Measurements from ENCODE around the gene GALNT4. TPM values are rescaled to one million over a fixed set of nuclear protein-coding genes. Genes with fewer than 3 reads are reported as not detected.

The GALNT4 gene
- polyA plus RNA-seq, 1 donor (not counting 4 experiments of a cell fraction or from before 2014, with no cell fraction given): 3.4 TPM

DNA sequence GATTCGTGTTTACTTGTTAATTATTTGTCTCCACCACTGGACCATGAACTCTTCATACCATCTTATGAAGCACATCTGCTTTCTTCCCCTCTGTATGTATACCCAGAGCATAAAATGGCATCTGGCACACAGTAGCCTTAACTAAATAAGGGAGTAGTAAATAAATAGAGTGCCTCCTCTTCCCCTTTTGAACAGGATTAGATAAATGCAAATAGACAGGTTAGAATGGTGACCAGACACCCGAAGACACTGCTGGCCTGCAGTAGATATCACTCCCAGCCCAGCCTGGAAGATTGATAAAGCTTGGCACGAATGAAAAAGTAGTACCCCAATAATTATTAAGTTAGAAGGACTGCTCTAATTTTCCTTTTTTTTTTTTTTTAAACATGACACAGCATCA, 6.9 kb downstream of the GALNT4 start:
- DNase-seq (ENCODE audit: low read depth, low spot score) (no peak), FAIRE-seq (no peak)
- Histone ChIP-seq H2AFZ (ENCODE audit: control insufficient read depth, low read length) (no peak overlapping the region), H3K9ac (ENCODE audit: control insufficient read depth, extremely low read depth, insufficient read depth, low read length) (no peak overlapping the region), H4K20me1 (ENCODE audit: control insufficient read depth, extremely low read depth, insufficient read depth, low read length) (peaks cover 4% of the 10 kb centered on the region), H3K4me3 (ENCODE audit: control insufficient read depth in 2 of 3, extremely low read depth in 1 of 3, insufficient read depth in 2 of 3, low read depth in 1 of 3, low read length in 3 of 3) (no peak overlapping the region), H3K4me1 (ENCODE audit: control insufficient read depth, extremely low read depth, insufficient read depth, low read length) (no peaks in the 10 kb centered on the region), H3K9me3 (ENCODE audit: control insufficient read depth, low read depth, low read length) (no peaks in the 10 kb centered on the region), H3K36me3 (ENCODE audit: control insufficient read depth in 2 of 2, extremely low read depth in 1 of 2, insufficient read depth in 2 of 2, low read length in 2 of 2) (no peaks in the 10 kb centered on the region), H3K27me3 (ENCODE audit: control insufficient read depth, extremely low read depth, insufficient read depth, low read length) (no peaks in the 10 kb centered on the region), H3K9me1 (ENCODE audit: control insufficient read depth, extremely low read depth, insufficient read depth, low read length) (no peaks in the 10 kb centered on the region), H3K27ac (ENCODE audit: control insufficient read depth, insufficient read depth, low read length) (no peak overlapping the region), H3K4me2 (ENCODE audit: control insufficient read depth, extremely low read depth, insufficient read depth, low read depth, low read length) (no peak overlapping the region), H3K79me2 (ENCODE audit: control insufficient read depth, insufficient read depth, low read length) (peaks cover 21% of the 10 kb centered on the region)
- dilution Hi-C loops (cut with MboI; ENCODE audit: extremely low pct_ligation_motif_present, low sequenced_read_pairs): no loop called here
- TF ChIP-seq EZH2 (IDR thresholded peaks at IDR 0.05; ENCODE audit: low read length): no peak
- TF ChIP-seq, protein P1, sequence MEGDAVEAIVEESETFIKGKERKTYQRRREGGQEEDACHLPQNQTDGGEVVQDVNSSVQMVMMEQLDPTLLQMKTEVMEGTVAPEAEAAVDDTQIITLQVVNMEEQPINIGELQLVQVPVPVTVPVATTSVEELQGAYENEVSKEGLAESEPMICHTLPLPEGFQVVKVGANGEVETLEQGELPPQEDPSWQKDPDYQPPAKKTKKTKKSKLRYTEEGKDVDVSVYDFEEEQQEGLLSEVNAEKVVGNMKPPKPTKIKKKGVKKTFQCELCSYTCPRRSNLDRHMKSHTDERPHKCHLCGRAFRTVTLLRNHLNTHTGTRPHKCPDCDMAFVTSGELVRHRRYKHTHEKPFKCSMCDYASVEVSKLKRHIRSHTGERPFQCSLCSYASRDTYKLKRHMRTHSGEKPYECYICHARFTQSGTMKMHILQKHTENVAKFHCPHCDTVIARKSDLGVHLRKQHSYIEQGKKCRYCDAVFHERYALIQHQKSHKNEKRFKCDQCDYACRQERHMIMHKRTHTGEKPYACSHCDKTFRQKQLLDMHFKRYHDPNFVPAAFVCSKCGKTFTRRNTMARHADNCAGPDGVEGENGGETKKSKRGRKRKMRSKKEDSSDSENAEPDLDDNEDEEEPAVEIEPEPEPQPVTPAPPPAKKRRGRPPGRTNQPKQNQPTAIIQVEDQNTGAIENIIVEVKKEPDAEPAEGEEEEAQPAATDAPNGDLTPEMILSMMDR (optimal IDR thresholded peaks at IDR 0.05 in 1 of 3, IDR thresholded peaks at IDR 0.05 in 1 of 3, conservative IDR thresholded peaks at IDR 0.05 in 1 of 3; ENCODE audit: extremely low read depth in 1 of 3, insufficient read depth in 2 of 3, low read length in 3 of 3): no peak

DNA sequence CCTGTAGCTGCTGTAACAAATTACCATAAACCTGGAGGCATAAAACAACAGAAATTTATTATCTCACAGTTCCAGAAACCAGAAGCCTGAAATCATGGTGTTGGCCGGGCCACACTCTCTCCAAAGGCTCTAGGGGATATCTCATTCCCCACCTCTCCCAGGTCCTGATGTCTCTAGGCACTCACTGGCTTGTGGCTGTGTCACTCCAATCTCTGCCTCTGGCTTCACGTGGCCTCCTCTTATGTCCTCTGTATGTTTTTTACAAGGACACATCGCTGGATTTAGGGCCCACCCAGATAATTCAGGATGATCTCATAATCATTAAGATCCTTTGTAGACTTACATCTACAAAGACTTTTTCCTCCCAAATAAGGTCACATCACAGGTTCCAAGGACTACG, 8.0 kb downstream of the GALNT4 start:
- no peak overlapping the region for H3K9ac ChIP-seq (ENCODE audit: control insufficient read depth, extremely low read depth, insufficient read depth, low read length)
- no peaks in the 10 kb centered on the region for H3K9me3 ChIP-seq (ENCODE audit: control insufficient read depth, low read depth, low read length)
- dilution Hi-C loops (cut with MboI; ENCODE audit: extremely low pct_ligation_motif_present, low sequenced_read_pairs): no loop called here
- H4K20me1 ChIP-seq (ENCODE audit: control insufficient read depth, extremely low read depth, insufficient read depth, low read length): peaks cover 4% of the 10 kb centered on the region
- H3K27ac ChIP-seq (ENCODE audit: control insufficient read depth, insufficient read depth, low read length): no peak overlapping the region
- no peaks in the 10 kb centered on the region for H3K27me3 ChIP-seq (ENCODE audit: control insufficient read depth, extremely low read depth, insufficient read depth, low read length)
- H3K4me2 ChIP-seq (ENCODE audit: control insufficient read depth, extremely low read depth, insufficient read depth, low read depth, low read length): no peak overlapping the region
- no peaks in the 10 kb centered on the region for H3K4me1 ChIP-seq (ENCODE audit: control insufficient read depth, extremely low read depth, insufficient read depth, low read length)
- H3K4me3 ChIP-seq (ENCODE audit: control insufficient read depth in 2 of 3, extremely low read depth in 1 of 3, insufficient read depth in 2 of 3, low read depth in 1 of 3, low read length in 3 of 3): no peak overlapping the region
- H2AFZ ChIP-seq (ENCODE audit: control insufficient read depth, low read length): no peak overlapping the region
- H3K36me3 ChIP-seq (ENCODE audit: control insufficient read depth in 2 of 2, extremely low read depth in 1 of 2, insufficient read depth in 2 of 2, low read length in 2 of 2): no peaks in the 10 kb centered on the region
- no peak for TF ChIP-seq EZH2 (IDR thresholded peaks at IDR 0.05; ENCODE audit: low read length)
- TF ChIP-seq, protein P1 (optimal IDR thresholded peaks at IDR 0.05 in 1 of 3, IDR thresholded peaks at IDR 0.05 in 1 of 3, conservative IDR thresholded peaks at IDR 0.05 in 1 of 3; ENCODE audit: extremely low read depth in 1 of 3, insufficient read depth in 2 of 3, low read length in 3 of 3): no peak
- DNase-seq (ENCODE audit: low read depth, low spot score) (no peak), FAIRE-seq (no peak)
- H3K79me2 ChIP-seq (ENCODE audit: control insufficient read depth, insufficient read depth, low read length): peaks cover 14% of the 10 kb centered on the region
- H3K9me1 ChIP-seq (ENCODE audit: control insufficient read depth, extremely low read depth, insufficient read depth, low read length): no peaks in the 10 kb centered on the region
